Kidney capillary endothelial cell (primary cell): ENCODE results near the gene ALOX5.
"Not testable (repeated sequence)": the region's sequence is repeated elsewhere in the genome, so short reads cannot be mapped to it uniquely, and the experiment has no call there.

Experiments
- DNase-seq: peaks from one replicate; pipeline ENCODE4 v3.0.0-alpha.2; 2018; ENCODE audit warnings: low spot score

The ALOX5 gene

DNA sequence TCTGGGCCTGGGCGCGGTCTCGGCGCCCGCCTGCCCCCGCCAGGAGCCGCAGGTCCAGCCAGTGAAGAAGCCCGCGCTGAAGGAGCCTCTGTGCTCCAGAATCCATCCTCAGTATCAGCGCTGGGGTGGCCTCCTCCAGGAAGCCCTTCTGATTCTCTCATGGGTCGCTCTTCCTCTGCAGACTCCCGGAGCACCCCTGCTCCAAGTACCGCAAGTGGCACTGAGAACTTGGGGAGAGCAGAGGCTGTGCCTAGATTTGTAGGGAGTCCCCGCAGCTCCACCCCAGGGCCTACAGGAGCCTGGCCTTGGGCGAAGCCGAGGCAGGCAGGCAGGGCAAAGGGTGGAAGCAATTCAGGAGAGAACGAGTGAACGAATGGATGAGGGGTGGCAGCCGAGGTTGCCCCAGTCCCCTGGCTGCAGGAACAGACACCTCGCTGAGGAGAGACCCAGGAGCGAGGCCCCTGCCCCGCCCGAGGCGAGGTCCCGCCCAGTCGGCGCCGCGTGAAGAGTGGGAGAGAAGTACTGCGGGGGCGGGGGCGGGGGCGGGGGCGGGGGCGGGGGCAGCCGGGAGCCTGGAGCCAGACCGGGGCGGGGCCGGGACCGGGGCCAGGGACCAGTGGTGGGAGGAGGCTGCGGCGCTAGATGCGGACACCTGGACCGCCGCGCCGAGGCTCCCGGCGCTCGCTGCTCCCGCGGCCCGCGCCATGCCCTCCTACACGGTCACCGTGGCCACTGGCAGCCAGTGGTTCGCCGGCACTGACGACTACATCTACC lies at the start of gene ALOX5:
ALOX5 (plus strand) TSS at position 641 of the 774 bp plus-strand sequence; CDS start at position 705, 64 bp downstream.
- DNase-seq = no peak

DNA sequence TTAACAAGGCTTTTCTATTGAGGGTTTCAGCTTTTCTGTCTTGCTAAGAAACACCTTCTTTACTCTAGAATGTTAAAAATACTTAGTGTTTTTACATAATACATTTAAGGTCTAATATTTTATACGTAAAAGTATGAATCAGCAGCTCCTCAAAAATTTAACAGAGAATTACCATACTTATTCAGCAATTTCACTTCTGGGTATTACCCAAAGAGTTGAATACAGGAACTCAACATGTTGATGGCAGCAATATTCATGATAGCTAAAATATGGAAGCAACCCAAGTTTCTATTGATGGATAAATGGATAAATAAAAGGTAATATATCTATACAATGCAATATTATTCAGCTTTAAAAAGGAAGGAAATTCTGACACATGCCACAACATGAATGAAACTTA lies 48.9 kb upstream of the ALOX5 start:
- no peak for DNase-seq

DNA sequence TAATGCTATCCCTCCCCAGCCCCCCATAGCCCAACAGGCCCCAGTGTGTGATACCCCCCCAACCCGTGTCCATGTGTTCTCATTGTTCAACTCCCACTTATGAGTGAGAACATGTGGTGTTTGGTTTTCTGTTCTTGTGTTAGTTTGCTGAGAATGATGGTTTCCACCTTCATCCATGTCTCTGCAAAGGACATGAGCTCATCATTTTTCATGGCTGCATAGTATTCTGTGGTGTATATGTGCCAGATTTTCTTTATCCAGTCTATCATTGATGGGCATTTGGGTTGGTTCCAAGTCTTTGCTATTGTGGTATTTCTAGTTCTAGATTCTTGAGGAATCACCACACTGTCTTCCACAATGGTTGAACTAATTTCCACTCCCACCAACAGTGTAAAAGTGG lies 47.2 kb upstream of the ALOX5 start:
- not testable (repeated sequence) for DNase-seq

DNA sequence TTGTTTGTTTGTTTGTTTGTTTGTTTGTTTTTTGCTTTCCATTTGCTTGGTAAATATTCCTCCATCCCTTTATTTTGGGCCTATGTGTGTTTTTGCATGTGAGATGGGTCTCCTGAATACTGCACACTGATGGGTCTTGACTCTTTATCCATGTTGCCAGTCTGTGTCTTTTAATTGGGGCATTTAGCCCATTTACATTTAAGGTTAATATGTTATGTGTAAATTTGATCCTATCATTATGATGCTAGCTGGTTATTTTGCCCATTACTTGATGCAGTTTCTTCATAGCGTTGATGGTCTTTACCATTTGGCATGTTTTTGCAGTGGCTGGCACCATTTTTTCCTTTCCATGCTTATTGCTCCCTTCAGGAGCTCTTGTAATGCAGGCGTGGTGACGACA lies 42.2 kb upstream of the ALOX5 start:
- not testable (repeated sequence) for DNase-seq

DNA sequence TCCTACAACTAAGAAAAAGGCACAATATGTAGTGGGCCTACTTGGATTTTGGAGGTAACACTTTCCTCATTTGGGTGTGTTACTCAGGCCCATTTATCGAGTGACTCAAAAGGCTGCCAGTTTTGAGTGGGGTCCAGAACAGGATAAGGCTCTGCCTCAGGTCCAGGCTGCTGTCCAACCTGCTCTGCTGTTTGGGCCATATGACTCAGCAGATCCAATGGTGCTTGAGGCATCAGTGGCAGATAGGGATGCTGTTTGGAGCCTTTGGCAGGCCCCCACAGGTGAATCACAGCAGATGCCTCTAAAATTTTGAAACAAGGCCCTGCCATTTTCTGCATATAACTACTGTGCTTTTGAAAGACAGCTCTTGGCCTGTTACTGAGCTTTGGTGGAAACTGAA lies 34.1 kb upstream of the ALOX5 start:
- no peak for DNase-seq

DNA sequence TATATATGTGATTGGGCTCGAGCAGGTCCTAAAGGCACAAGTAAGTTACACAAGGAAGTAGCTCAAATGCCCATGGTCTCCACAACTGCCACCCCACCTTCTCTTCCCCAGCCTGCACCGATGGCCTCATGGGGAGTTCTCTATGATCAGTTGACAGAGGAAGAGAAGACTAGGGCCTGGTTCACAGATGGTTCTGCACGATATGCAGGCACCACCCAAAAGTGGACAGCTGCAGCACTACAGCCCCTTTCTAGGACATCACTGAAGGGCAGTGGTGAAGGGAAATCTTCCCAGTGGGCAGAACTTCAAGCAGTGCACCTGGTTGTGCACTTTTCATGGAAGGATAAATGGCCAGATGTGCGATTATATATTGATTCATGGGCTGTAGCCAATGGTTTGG lies 33.6 kb upstream of the ALOX5 start:
- not testable (repeated sequence) for DNase-seq

DNA sequence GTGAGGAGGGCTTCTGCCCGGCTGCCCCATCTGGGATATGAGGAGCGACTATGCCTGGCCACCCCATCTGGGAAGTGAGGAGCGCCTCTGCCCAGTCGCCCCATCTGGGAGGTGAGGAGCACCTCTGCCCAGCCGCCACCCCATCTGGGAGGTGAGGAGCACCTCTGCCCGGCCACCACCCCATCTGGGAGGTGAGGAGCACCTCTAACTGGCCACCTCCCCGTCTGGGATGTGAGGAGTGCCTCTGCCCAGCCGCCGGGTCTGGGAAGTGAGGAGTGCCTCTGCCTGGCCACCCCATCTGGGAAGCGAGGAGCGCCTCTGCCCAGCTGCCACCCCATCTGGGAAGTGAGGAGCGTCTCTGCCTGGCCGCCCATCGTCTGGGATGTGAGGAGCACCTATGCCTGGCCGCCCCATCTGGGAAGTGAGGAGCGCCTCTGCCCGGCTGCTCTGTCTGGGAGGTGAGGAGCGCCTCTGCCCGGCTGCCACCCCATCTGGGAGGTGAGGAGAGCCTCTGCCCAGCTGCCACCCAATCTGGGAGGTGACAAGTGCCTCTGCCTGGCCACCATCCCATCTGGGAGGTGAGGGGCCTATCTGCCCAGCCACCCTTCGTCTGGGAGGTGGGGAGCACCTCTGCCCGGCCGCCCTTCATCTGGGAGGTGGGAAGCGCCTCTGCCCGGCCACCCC lies 27.2 kb upstream of the ALOX5 start:
- DNase-seq = not testable (repeated sequence)

DNA sequence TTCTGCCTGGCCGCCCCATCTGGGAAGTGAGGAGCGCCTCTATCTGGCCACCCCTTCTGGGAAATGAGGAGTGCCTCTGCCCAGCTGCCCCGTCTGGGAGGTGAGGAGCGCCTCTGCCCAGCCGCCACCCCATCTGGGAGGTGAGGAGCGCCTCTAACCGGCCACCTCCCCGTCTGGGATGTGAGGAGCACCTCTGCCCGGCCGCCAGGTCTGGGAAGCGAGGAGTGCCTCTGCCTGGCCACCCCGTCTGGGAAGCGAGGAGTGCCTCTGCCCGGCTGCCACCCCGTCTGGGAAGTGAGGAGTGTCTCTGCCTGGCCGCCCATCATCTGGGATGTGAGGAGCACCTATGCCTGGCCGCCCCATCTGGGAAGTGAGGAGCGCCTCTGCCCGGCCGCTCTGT lies 26.6 kb upstream of the ALOX5 start:
- not testable (repeated sequence) for DNase-seq

DNA sequence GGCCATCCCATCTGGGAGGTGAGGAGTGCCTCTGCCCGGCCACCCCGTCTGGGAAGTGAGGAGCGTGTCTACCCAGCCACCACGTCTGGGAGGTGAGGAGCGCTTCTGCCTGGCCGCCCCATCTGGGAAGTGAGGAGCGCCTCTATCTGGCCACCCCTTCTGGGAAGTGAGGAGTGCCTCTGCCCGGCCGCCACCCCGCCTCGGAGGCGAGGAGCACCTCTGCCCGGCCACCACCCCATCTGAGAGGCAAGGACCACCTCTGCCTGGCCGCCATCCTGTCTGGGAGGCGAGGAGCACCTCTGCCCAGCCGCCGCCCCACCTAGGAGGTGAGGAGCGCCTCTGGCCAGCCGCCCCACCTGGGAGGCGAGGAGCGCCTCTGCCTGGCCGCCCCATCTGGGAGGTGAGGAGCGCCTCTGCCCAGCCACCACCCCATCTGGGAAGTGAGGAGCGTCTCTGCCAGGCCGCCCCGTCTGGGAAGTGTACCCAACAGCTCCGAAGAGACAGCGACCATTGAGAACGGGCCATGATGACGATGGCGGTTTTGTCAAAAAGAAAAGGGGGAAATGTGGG lies 25.7 kb upstream of the ALOX5 start:
- not testable (repeated sequence) for DNase-seq

DNA sequence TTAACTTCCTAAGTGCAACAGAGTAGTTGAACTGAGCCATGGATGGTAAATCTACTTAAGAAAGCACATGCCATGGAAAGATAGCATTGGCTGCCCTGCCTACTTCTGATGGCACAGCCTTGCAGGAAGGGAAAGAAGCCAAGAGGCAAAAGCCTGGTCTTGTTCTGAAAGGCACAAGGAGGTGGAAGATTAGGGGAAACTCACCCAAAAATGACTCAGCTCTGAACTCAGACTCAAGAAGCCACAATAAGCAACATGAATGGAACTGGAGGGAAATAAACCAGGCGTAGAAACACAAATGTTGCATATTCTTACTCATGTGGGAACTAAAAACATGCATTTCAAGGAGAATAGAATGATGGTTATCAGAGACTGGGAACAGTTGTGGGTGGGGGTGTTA lies 20.8 kb upstream of the ALOX5 start:
- no peak for DNase-seq

DNA sequence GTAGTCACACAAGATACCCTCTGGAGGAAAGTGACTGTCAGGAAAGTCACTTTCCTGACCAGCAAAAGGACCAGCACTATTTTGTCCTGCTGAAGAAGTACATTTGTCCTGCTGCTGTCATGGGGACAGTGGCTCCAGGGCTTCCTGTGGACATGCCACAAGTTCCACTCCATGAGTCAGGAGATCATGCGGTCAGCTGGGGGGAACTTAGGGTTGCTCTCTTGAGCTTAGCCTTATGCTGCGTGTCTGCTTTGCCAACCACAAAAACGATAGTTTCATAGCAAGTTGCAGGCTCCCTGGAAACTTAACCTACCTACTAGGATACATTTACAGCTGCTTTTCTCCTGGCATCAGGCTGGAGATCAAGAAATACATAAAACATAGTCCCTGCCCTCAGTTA lies 19.8 kb upstream of the ALOX5 start:
- DNase-seq = no peak

DNA sequence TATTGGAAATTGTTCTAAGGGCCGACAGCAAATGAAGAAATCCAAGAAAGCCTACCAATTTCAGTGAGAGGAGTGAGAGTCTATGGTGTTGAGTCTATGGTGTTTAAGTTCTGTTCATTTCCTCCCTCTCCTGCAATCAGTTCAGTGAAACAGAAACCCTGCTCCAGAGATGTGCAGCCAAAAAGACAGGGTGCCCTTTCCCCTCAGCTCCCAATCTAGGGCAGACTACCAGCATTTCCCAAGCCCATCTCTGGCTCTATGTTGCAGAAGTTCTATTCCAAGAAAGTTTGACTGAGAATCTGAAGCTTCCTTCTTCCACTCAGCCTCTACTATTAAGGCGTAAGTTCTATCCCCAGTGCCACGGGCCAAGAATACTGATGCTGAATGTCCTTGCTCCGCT lies 18.5 kb upstream of the ALOX5 start:
- DNase-seq = no peak

DNA sequence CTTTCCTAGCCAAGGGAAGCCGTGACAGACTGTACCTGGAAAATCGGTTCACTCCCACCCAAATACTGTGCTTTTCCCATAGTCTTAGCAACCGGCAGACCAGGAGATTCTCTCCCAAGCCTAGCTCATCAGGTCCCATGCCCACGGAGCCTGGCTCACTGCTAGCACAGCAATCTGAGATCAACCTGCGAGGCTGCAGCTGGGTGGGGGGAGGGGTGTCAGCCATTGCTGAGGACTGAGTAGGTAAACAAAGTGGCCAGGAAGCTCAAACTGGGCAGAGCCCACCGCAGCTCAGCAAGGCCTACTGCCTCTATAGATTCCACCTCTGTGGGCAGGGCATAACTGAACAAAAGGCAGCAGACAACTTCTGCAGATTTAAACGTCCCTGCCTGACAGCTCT lies 15.1 kb upstream of the ALOX5 start:
- DNase-seq = not testable (repeated sequence)

DNA sequence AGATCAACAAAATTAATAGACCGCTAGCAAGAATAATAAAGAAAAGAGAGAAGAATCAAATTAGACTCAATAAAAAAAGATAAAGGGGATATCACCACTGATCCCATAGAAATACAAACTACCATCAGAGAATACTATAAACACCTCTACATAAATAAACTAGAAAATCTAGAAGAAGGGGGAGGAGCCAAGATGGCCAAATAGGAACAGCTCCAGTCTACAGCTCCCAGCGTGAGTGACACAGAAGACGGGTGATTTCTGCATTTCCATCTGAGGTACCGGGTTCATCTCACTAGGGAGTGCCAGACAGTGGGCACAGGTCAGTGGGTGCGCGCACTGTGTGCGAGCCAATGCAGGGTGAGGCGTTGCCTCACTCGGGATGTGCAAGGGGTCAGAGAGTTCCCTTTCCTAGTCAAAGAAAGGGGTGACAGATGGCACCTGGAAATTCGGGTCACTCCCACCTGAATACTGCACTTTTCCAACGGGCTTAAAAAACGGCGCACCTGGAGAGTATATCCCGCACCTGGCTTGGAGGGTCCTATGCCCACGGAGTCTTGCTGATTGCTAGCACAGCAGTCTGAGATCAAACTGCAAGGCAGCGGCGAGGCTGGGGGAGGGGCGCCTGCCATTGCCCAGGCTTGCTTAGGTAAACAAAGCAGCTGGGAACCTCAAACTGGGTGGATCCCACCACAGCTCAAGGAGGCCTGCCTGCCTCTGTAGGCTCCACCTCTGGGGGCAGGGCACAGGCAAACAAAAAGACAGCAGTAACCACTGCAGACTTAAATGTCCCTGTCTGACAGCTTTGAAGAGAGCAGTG lies 11.8 kb upstream of the ALOX5 start:
- DNase-seq = not testable (repeated sequence)

DNA sequence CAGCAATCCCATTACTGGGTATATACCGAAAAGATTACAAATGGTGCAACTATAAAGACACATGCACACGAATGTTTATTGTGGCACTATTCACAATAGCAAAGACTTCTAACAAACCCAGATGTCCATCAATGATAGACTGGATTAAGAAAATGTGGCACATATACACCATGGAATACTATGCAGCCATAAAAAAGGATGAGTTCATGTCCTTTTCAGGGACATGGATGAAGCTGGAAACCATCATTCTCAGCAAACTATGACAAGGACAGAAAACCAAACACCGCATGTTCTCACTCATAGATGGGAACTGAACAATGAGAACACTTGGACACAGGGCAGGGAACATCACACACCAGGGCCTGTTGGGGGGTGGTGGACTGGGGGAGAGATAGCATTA lies 6.4 kb upstream of the ALOX5 start:
- not testable (repeated sequence) for DNase-seq

DNA sequence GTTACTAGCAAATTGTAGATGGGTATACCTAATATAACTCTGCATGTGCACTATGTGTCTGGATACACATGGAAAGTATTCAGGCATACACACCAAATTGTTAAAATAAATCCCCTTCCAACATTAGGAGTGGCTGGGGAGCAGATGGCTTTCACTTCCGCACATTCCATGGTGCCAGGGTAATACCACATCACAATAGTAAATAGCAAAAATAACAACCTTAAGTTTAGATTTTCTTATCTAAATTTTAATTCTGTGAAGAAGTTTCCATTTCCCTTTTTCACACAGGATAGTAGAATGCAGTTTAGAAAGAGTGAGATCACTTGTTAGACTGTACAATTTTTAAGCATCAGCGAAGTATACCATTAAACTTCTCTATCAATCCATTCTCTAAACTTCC lies 5.8 kb upstream of the ALOX5 start:
- DNase-seq = no peak

DNA sequence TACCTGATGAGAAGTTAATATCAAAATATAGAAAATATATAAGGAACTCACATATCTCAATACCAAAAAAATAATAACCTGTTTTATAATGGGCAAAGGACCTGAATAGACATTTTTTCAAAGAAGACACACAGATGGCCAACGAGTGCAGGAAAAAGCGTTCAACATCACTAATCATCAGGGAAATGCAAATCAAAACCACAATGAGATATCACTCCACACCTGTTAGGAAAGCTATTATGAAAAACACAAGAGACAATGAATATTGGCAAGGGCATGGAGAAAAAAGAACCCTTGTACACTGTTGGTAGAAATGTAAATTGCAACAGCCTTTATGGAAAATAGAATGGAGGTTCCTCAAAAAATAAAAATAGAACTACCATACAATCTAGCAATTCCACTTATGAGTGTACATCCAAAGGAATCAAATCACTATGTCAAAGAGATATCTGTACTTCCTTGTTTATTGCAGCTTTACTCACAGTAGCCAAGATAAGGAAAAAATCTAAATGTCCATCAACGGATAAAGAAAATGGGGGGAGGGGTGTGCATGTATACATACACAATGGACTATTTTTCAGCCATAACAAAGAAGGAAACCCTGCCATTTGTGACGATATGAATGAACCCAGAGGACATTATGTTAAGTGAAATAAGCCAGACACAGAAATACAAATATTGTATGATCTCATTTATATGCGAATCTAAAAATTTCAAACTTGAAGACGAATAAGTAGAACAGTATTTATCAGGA lies 3.6 kb upstream of the ALOX5 start:
- DNase-seq = no peak

DNA sequence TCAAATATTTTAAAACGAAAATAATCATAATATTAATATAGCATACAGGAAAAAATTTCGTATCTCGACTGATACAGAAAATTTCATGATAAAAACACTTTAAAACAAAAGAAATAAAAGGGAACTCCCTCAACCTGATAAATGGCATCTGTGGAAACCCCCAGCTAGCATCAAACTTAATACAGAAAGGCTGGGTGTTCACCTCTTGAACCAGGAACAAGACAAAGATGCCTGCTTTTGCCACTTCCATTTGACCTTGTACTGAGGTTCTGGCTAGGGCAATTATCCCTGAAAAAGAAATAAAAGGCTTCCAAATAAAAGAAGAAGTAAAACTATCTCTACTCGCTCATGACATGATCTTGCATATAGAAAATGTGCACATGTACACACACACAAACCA lies 2.5 kb upstream of the ALOX5 start:
- DNase-seq = no peak

DNA sequence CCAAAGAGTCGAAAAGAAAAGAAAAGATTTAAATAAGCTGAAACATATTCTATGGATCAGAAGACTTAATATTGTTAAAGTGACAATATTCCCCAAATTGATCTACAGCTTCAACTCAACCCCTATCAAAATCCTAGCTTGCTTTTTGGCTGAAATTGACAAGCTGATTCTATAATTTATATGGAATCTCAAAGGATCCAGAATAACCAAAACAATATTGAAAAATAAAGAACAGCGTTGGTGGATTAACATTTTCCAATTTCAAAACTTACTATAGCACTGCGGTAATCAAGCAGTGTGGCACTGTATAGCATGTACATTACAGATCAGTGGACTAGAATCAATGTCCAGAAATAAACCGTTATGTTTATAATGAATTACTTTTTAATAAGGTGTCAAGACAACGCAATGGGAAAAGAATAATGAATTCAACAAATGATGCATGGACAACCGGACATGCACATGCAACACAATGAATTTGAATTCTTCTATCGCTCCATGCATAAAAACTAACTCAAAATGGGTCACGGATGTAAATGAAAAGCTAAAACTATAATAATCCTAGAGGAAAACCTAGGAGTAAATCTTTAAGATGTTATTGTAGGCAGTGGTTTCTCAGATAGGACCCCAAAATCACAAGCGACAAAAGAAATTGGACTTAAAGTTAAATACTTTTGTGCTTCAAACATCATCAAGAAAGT lies 1.6 kb upstream of the ALOX5 start:
- no peak for DNase-seq

DNA sequence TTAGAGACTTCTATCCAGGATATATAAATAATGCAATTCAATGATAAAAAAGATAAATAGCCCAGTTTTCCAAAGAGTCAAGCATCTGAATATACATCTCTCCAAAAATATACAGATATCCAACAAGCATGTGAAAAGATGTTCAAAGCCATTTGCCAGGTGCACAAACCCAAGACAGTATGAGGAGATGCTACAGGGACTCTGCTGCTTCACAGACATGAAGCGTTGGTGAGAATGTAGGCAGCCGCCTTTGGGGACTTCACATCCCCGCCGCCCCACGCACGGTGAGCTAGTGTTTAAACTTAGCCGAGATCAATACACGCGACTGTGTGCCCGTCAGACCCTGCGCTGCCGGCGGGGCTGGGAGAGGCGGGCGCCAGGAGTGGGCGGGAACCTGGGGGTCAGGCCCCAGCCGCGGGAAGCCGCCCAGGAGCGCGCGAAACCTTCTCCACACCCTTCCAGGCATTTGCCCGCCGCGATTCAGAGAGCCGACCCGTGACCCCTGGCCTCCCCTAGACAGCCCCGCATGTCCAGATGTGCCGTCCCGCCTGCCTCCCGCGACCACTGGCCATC lies 927 bp upstream of the ALOX5 start:
- no peak for DNase-seq
